Measurements from ENCODE around the gene PABPC3. TPM values are rescaled to one million over a fixed set of nuclear protein-coding genes. Genes with fewer than 3 reads are reported as not detected.

PABPC3 gene
- 0.17 and 0.35 TPM in 2 replicates for total RNA-seq

DNA sequence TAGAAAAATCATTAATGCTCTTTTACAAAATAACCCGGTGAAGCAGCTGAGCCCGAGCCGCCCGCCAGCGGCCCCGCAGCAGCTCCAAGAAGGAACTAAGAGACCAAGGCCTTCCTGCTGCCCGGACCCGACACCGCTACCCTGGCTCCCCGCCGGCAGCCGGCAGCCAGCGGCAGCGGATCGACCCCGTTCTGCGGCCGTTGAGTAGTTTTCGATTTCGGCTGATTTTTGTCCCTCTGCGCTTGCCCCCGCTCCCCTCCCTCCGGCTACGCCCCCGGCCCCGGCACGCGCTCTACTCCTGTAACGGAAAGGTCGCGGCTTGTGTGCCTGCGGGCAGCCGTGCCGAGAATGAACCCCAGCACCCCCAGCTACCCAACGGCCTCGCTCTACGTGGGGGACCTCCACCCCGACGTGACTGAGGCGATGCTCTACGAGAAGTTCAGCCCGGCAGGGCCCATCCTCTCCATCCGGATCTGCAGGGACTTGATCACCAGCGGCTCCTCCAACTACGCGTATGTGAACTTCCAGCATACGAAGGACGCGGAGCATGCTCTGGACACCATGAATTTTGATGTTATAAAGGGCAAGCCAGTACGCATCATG, at the start of gene PABPC3:
PABPC3 (plus strand) TSS at position 286 of the 603 bp plus-strand sequence; CDS start at position 349, 63 bp downstream.
- no peak for DNase-seq (ENCODE audit: low read depth)

DNA sequence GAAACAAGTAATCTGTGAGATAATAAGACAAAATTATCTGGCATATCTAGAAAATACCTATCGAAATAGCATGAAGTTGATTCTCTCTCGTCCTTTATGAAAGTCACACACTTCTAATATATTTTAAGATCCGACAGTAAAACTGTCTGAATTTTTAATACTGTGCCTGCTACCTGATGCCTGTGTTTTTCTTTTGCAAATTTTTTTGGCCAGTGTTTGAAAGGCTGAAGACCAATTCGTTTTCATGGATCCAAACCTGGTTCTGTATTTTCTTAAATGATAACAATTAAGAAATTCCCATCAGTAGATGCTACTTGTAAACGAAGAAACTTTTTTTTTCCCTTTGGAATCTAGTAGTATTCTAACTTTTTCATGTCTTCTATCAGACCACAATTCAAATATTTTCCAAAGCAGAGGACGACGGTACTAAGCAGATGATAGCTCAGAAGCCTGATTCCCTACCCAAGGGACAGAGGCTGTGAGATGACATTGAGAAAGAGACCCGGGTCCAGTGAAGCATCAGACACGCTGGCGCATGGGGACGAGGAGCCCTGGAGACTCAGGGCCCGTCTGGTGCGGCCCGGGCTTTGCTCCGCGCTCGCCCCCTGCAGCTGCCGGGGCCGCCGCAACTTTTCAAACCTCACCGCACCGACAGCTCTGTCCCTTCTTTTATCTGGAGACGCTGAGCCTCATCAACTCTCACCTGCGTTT, 49.5 kb upstream of the PABPC3 start:
- no peak for DNase-seq (ENCODE audit: low read depth)

DNA sequence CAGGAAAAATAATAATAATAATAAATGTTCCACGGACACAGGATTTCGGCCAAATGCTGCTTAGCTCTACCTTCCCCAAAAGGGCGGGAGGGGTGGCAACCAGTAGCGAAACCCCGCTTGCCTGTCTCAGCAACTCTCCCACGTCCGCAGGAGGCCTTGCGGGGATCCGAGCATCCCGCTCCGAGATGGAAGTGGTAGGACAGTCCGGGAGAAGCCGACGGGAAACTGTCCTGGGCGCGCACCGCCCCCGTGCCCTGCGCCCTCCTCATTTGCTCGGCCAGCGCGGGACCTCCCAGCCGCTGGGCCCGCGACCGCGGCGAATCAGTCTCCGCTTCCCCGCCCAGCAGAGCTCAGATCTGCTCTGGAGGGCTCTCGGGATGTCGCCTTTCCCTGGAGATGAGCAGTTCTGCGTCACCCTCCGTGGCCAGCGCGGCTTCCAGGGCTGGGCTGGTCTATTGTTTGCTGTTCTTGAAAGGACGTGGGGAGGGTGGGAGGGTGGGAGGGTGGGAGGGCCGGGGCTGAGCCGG, 48.9 kb upstream of the PABPC3 start:
- DNase-seq (ENCODE audit: low read depth): no peak

GRCh38 chr13:25051065-25051464, 44.9 kb upstream of the PABPC3 start:
- DNase-seq (ENCODE audit: low read depth): no peak

DNA sequence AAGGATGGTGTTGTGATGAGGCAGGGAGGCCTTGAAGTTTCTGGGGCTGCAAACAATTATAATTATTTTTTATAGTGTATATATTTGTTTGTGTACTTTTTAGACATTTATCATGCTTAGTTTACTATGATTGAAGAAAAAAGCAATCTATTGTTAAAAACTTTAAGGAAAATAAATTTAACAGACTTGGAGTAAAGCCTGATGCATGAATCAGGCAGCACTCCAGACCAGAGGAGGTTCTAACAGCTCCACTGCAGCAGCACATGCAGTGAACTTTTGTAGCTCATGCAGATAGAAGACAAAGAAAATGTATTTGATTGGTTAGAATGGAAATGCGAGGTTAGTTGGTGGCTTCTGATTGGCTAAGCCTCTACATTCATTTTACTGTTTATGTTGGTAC, 36.8 kb upstream of the PABPC3 start:
- DNase-seq (ENCODE audit: low read depth): no peak

DNA sequence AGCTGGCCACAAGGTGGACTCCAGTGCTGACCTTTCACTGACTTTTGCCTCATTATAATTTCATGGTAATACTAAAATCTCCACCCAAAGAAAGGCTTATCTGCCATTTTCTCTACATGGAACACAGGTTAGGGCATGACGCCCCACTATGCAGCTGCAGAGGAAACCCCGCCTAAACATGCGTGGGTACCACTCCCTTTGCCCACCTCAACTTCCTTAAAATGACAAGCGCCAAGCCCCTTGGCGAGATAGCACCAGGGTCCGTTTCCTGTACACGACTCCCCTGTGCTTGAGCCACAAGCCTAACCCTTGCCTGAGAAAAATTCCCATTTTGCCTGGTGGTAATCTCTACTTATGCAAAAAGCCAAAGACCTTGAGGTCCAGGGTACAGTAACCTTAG, 36.0 kb upstream of the PABPC3 start:
- no peak for DNase-seq (ENCODE audit: low read depth)

- DNase-seq (ENCODE audit: low read depth): no peak
Measured at GRCh38 chr13:25062479-25062878, 33.5 kb upstream of the PABPC3 start.

- no peak for DNase-seq (ENCODE audit: low read depth)
Measured at GRCh38 chr13:25064396-25064795, 31.5 kb upstream of the PABPC3 start.

- DNase-seq (ENCODE audit: low read depth): no peak
Measured at GRCh38 chr13:25065974-25066770, 29.8 kb upstream of the PABPC3 start.

GRCh38 chr13:25067064-25067463, 28.9 kb upstream of the PABPC3 start:
- no peak for DNase-seq (ENCODE audit: low read depth)

DNA sequence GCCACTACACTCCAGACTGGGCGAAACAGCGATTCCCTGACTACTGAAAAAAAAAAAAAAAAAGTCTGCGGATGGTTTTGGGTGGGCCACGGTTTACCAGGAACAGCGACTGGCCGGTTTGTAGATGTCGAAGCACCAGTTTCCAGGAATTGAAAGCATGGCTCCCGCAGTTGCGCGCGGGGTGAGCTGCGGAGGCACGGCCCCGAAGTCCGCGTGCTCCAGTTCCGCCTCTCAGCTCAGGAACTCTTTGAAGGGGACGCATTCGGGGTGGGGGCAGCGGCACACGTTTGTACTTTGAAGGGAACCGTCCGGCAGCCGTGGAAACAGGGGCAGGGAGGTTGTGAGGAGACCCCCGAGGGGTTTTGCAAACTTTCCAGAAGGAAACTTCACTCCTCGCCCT, 27.1 kb upstream of the PABPC3 start:
- no peak for DNase-seq (ENCODE audit: low read depth)

- no peak for DNase-seq (ENCODE audit: low read depth)
Measured at GRCh38 chr13:25069236-25069635, 26.7 kb upstream of the PABPC3 start.

DNA sequence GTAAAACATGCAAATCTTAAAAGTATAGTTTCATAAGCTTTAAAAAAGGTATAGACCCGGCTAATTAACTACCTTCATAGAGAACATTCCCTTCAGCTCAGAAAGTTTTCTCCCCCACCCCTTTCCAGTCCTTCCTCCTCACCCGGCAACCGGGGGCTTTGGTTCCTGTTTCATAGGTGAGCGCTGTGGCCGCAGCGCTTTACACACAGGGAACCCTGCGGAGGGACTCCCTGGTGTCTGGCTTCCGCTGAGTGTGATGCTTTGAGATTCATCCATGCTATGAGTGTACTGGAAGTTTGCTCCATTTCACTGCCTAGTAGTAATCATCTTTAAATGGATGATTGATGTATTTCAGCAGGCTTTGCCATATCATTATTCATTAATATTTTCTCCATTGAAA, 26.0 kb upstream of the PABPC3 start:
- DNase-seq (ENCODE audit: low read depth): no peak

DNA sequence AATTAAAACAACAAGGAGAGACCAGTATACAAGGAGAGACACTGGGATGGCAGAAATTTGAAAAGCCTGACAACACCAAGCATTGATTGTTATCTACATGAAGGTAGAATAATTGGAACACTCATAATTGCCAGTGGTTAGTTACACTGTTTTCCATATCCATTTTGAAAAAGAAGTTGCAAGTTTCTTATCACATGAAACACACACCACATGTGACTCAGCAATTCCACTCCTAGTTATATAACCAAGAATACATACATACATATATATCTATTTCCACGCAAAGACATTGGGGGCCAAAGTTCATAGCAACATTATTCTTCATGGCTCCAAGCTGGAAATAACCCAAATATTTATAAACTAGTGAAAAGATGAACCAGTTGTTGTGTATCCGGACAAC, 15.2 kb upstream of the PABPC3 start:
- no peak for DNase-seq (ENCODE audit: low read depth)

DNA sequence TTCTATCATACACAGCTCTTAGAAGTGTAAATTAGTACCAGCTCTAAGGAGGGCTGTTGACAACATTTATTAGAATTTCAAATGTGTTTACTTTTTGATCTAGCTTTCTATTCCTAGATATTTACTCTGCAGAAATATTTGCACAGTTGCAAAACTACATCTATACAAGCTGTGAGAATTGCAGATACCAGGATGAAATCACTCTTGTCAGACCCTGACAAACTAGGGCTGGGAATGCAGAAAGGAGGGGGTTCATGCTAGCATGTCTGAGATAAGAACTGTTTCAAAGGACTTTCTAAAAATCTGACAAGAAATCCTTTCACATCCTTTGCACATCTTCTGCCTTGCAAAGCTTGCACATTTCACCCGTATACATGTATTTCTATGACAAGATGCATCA, 11.8 kb upstream of the PABPC3 start:
- DNase-seq (ENCODE audit: low read depth): no peak

DNA sequence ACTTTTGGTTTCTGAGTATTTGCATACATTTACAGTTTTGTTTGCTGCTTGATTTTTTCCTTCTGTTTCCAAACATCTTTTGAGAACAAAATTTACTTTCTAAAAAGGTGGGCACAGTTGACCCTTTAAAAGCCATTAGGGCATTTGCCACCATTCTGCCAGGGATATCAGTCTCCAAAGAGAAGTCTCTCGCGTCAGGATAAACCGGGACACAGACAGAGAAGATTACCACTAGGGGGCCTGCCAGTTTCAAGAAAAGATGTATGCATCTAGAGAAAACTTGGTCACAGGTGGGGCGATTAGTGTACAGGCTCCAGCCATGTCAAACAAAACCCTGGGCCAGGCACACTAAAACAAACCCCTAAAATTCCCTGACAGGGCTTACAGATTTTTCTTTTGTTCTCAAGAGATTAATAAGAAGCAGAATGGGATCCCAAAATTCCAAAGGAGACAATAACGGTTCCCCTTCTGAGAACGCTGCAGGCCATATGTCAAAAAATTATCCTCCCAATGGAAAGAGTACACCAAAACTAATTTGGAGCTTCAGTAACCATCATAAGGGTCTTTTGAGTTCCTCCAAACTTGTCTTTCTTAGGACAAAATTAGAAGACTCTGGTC, 10.7 kb upstream of the PABPC3 start:
- DNase-seq (ENCODE audit: low read depth): peak; percentile 34

DNA sequence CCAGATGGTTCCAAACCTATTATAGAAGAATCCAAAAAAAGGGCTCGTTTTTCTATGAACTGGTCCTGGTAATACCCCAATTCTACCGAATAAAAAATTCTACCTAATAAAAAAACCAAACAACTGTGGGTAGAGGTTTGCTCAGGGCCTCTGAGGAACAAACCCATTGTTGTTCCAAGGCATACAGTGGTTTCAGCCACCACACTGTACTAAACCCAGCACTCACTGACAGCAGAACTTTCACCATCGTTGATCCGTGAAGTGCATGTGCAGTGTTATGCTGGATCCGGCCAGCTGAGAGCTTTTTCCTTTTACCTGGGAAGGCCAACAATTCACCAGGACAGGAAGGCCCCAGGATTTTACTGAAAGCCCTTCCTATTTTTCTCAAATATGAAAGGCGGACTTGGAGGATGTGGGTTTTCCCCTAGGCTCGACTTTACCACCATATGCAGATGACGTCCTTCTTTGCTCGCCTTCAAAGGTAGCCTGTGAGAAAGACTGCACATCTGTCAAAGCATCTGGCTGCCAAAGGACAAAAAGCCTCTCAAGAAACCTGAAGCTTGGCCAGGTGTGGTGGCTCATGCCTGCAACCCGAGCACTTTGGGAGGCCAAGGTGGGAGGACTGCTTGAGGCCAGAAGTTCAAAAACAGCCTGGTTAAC, 7.2 kb upstream of the PABPC3 start:
- DNase-seq (ENCODE audit: low read depth): no peak

DNA sequence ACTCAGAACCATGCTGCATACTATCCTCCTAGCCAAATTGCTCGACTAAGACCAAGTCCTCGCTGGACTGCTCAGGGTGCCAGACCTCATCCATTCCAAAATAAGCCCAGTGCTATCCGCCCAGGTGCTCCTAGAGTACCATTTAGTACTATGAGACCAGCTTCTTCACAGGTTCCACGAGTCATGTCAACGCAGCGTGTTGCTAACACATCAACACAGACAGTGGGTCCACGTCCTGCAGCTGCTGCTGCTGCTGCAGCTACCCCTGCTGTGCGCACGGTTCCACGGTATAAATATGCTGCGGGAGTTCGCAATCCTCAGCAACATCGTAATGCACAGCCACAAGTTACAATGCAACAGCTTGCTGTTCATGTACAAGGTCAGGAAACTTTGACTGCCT, 1.5 kb downstream of the PABPC3 start:
- DNase-seq (ENCODE audit: low read depth): no peak

- no peak for DNase-seq (ENCODE audit: low read depth)
Measured at GRCh38 chr13:25103711-25104110, 7.8 kb downstream of the PABPC3 start.

GRCh38 chr13:25109341-25109740, 13.4 kb downstream of the PABPC3 start:
- peak; percentile 3 for DNase-seq (ENCODE audit: low read depth)

GRCh38 chr13:25110956-25111584, 15.1 kb downstream of the PABPC3 start:
- peak; percentile 71 for DNase-seq (ENCODE audit: low read depth)

Data from renal cortical epithelial cell (primary cell).